Erythroblast (primary cell): ENCODE data around the gene FYB1.

ENCODE experiments used
- DNase-seq, 2 experiments: peaks; one replicate each; lab custom pipeline; 2025; lab: John Stamatoyannopoulos, UW
- GATA1 ChIP-seq: IDR thresholded peaks from 2 replicates; pipeline ENCODE4 v1.6.1; 2011; ENCODE audit warnings: low read depth, mild to moderate bottlenecking, control low read depth, low read length, moderate library complexity
- POLR2A ChIP-seq: IDR thresholded peaks from 2 replicates; pipeline ENCODE4 v1.6.1; 2011; ENCODE audit warnings: mild to moderate bottlenecking, low read length

FYB1 gene

GRCh38 chr5:39137819-39138451, 81.4 kb downstream of the FYB1 start:
- TF ChIP-seq POLR2A: no peak
- TF ChIP-seq GATA1: no peak
- peak; percentile 9 to 22 for DNase-seq

GRCh38 chr5:39137391-39137790, 82.0 kb downstream of the FYB1 start:
- no peak for DNase-seq
- no peak for TF ChIP-seq POLR2A
- no peak for TF ChIP-seq GATA1

GRCh38 chr5:39132792-39133191, 86.6 kb downstream of the FYB1 start:
- TF ChIP-seq POLR2A (no peak), GATA1 (no peak)
- no peak for DNase-seq

- DNase-seq: no peak
- no peak for TF ChIP-seq GATA1
Observed at GRCh38 chr5:39132128-39132447, 87.3 kb downstream of the FYB1 start.

GRCh38 chr5:39131210-39132127, 87.9 kb downstream of the FYB1 start:
- TF ChIP-seq GATA1: no peak
- TF ChIP-seq POLR2A: no peak
- DNase-seq: no peak

- no peak for DNase-seq
- TF ChIP-seq GATA1 (no peak), POLR2A (no peak)
Observed at GRCh38 chr5:39130716-39131115, 88.6 kb downstream of the FYB1 start.

- no peak for DNase-seq
- no peak for TF ChIP-seq POLR2A
- TF ChIP-seq GATA1: no peak
Observed at GRCh38 chr5:39121922-39122321, 97.4 kb downstream of the FYB1 start.

GRCh38 chr5:39121315-39121714, 98.0 kb downstream of the FYB1 start:
- no peak for DNase-seq
- TF ChIP-seq GATA1 (no peak), POLR2A (no peak)

GRCh38 chr5:39120052-39120420, 99.3 kb downstream of the FYB1 start:
- TF ChIP-seq POLR2A: no peak
- no peak for TF ChIP-seq GATA1
- peak in 1 of 2 experiments; percentile 35 for DNase-seq

- peak; percentile 55 to 68 for DNase-seq
- no peak for TF ChIP-seq GATA1
- no peak for TF ChIP-seq POLR2A
Observed at GRCh38 chr5:39119404-39120051, 99.8 kb downstream of the FYB1 start.

GRCh38 chr5:39118638-39119037, 100.7 kb downstream of the FYB1 start:
- TF ChIP-seq POLR2A (no peak), GATA1 (no peak)
- peak; percentile 22 to 31 for DNase-seq

- peak; percentile 36 for TF ChIP-seq GATA1
- no peak for TF ChIP-seq POLR2A
- DNase-seq: peak; percentile 73 to 90
Observed at GRCh38 chr5:39117401-39117800, 102.0 kb downstream of the FYB1 start.

GRCh38 chr5:39116344-39117170, 102.8 kb downstream of the FYB1 start:
- TF ChIP-seq POLR2A: no peak
- TF ChIP-seq GATA1: no peak
- peak; percentile 59 to 62 for DNase-seq
